NT2/D1 (cell line): ENCODE data around the gene C1orf21.

Source experiments
- SUZ12 ChIP-seq: IDR thresholded peaks from 2 replicates; pipeline ENCODE4 v1.6.1; 2011; ENCODE audit not compliant: insufficient read length, insufficient read depth; ENCODE audit errors: extremely low read depth
- YY1 ChIP-seq: IDR thresholded peaks from 2 replicates; pipeline ENCODE4 v1.6.1; 2011; ENCODE audit not compliant: insufficient read length, insufficient read depth
- ZNF274 ChIP-seq: IDR thresholded peaks from 2 replicates; pipeline ENCODE4 v1.6.1; 2011; ENCODE audit warnings: mild to moderate bottlenecking, low read depth, low read length

- TF ChIP-seq SUZ12: no peak
- TF ChIP-seq ZNF274: no peak
- no peak for TF ChIP-seq YY1
Measured at GRCh38 chr1:184504040-184504954, 117.5 kb downstream of the C1orf21 start.
